Activated CD8-positive, alpha-beta T cell treated with anti-CD3 and anti-CD28 coated beads, Interleukin-2, amount 10 ng/mL, durations not matched to agents 7 days and 5 days (primary cell): ENCODE data around the gene ZNF18. TPM values are rescaled to one million over a fixed set of nuclear protein-coding genes. Genes with fewer than 3 reads are reported as not detected.
"Not testable (repeated sequence)": the region's sequence is repeated elsewhere in the genome, so short reads cannot be mapped to it uniquely, and the experiment has no call there.

ENCODE experiments used
- ATAC-seq: fragments of 150-1000 bp; cut with Tn5 transposase; one replicate; pipeline ENCODE4 v1.10.0; 2021; ENCODE audit warnings: moderate library complexity
- CTCF ChIA-PET: fragments of 350-600 bp; sonication (Branson Sonifier 250); formaldehyde crosslinking; loops from one replicate; lab custom pipeline; 2021; ENCODE audit warnings: antibody characterized with exemption; lab: Charles Lee
- POLR2A ChIA-PET: fragments of 350-600 bp; sonication (Branson Sonifier 250); formaldehyde crosslinking; loops from one replicate; lab custom pipeline; 2021; ENCODE audit warnings: antibody characterized with exemption; lab: Charles Lee
- DNase-seq: peaks from one replicate; pipeline ENCODE4 v3.0.0-alpha.2; 2020
- H3K27ac Mint-ChIP-seq: one replicate; pipeline ENCODE4 v1.8.0; 2021; ENCODE audit warnings: mild to moderate bottlenecking, mixed read lengths
- H3K27me3 Mint-ChIP-seq: one replicate; pipeline ENCODE4 v1.8.0; 2021; ENCODE audit warnings: low read depth, mixed read lengths
- H3K36me3 Mint-ChIP-seq: one replicate; pipeline ENCODE4 v1.8.0; 2021; ENCODE audit warnings: low read depth, mixed read lengths
- H3K4me1 Mint-ChIP-seq: one replicate; pipeline ENCODE4 v1.8.0; 2021; ENCODE audit warnings: low read depth, mixed read lengths
- H3K4me3 Mint-ChIP-seq: one replicate; pipeline ENCODE4 v1.8.0; 2021; ENCODE audit warnings: mild to moderate bottlenecking, mixed read lengths
- H3K9me3 Mint-ChIP-seq: one replicate; pipeline ENCODE4 v1.8.0; 2022; ENCODE audit warnings: mixed read lengths; ENCODE audit not compliant: insufficient read depth
- total RNA-seq, 2 experiments: library from RNA; stranded (reverse); gene quantifications; one replicate each; pipeline ENCODE4 v1.2.3, GENCODE V29; 2021

Gene ZNF18
- total RNA-seq, 2 experiments from 2014 or later = 11.7 to 13.7 TPM

DNA sequence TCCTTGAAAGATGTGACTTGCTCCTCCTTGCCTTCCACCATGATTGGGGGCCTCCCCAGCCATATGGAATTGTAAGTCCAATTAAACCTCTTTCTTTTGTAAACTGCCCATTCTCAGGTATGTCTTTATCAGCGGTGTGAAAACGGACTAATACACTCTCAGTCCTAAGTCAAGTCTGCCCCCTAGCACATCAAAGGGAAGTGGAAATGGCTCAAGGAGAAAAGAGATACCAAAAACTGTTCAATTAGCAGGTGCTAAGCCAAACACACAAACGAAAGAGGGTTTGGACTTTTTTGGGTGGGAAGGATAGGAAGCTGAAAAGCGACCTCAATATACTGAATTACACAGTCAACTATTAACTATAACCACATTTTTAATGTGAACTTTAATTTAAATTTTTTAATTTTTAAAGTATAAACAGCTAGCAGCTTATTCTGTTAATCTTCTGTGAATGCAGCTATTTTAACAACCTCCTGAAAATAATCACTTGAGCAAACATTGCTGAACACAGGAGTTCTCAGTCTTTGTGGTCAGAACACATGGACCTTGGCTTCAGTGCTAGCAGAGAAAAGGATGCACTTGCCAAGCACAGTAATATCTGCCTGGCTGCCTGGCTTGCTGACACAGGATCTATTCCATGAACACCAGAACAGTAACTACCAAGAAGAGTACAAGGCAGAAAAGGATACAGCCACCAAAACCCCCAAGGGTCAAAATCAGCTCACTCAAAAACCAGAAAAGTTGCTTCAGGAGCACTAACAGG lies 10.9 kb downstream of the ZNF18 start:
- Mint-ChIP-seq H3K27ac (no peak overlapping the region), H3K36me3 (peaks cover 56% of the 10 kb centered on the region), H3K27me3 (no peaks in the 10 kb centered on the region), H3K4me1 (peaks cover 2% of the 10 kb centered on the region), H3K9me3 (no peaks in the 10 kb centered on the region), H3K4me3 (no peak overlapping the region)
- POLR2A ChIA-PET = interaction anchor here (4.9 kb wide), 1 partner anchor 10 kb away, joined by 25 read pairs; the partner anchor contains the start of gene ZNF18
- ATAC-seq (no peak), DNase-seq (no peak)
- CTCF ChIA-PET = interaction anchor here (0.7 to 1.4 kb wide), 3 partner anchors 11 to 33 kb away, joined by 3 to 8 read pairs (median 3); partner anchors contain the start of gene ZNF18

- Mint-ChIP-seq H3K4me3 (no peak overlapping the region), H3K9me3 (no peaks in the 10 kb centered on the region), H3K4me1 (no peaks in the 10 kb centered on the region), H3K27me3 (no peaks in the 10 kb centered on the region), H3K36me3 (peaks cover 50% of the 10 kb centered on the region), H3K27ac (no peak overlapping the region)
- DNase-seq (no peak), ATAC-seq (no peak)
- POLR2A ChIA-PET = no interaction called here
- CTCF ChIA-PET = no interaction called here
These were observed 15.4 kb downstream of the ZNF18 start for GRCh38 chr17:11981862-11982261.

DNA sequence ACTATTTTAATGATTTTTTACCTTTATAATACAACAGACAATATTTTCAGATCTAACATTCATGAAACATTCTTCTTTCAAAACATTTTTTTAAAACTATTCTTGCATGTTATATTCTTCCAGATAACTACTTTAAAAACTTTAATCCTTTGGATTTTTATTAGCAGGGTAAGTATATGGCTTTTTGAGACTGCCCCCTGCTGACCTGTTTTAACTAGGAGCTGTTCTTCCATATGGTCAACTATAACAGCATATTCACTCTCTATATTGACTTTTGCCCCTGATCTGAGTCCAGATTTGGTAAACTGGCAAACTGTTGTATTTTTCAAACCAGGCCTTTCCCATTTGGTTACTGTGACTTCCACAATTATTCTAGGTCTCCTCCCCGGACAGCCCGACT lies 16.5 kb downstream of the ZNF18 start:
- peaks cover 56% of the 10 kb centered on the region for H3K36me3 Mint-ChIP-seq
- H3K27ac Mint-ChIP-seq = no peak overlapping the region
- H3K4me1 Mint-ChIP-seq = no peaks in the 10 kb centered on the region
- DNase-seq (no peak), ATAC-seq (no peak)
- H3K9me3 Mint-ChIP-seq = no peaks in the 10 kb centered on the region
- ChIA-PET CTCF (no interaction called here), POLR2A (no interaction called here)
- no peaks in the 10 kb centered on the region for H3K27me3 Mint-ChIP-seq
- H3K4me3 Mint-ChIP-seq = no peak overlapping the region

GRCh38 chr17:11979795-11980194 lies 17.5 kb downstream of the ZNF18 start:
- Mint-ChIP-seq H3K27me3 (no peaks in the 10 kb centered on the region), H3K9me3 (no peaks in the 10 kb centered on the region), H3K4me3 (no peak overlapping the region), H3K36me3 (peaks cover 59% of the 10 kb centered on the region), H3K27ac (no peak overlapping the region), H3K4me1 (no peaks in the 10 kb centered on the region)
- no peak for ATAC-seq
- POLR2A ChIA-PET = interaction anchor here (2.5 kb wide), 1 partner anchor 18 kb away, joined by 10 read pairs; the partner anchor contains the start of gene ZNF18
- CTCF ChIA-PET = interaction anchor here (1.2 kb wide), 1 partner anchor 9 kb away, joined by 5 read pairs; no protein-coding TSS in a partner anchor
- DNase-seq = no peak

DNA sequence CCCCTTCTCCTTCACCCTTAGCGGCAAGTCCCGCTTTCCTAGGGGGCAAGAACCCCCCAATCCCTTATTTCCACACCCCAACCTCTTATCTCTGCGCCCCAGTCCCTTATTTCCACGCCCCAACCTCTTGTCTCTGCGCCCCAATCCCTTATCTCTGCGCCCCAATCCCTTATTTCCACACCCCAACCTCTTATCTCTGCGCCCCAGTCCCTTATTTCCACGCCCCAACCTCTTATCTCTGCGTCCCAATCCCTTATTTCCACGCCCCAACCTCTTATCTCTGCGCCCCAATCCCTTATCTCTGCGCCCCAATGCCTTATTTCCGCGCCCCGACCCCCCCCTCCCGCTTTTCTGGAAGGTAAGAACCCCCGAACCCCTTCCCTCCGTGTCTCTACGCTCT lies 24.5 kb downstream of the ZNF18 start:
- H3K27ac Mint-ChIP-seq, POLR2A ChIA-PET, H3K4me1 Mint-ChIP-seq, DNase-seq, ATAC-seq, H3K27me3 Mint-ChIP-seq, H3K9me3 Mint-ChIP-seq, CTCF ChIA-PET, H3K4me3 Mint-ChIP-seq: not testable (repeated sequence)
- peaks cover 30% of the 10 kb centered on the region for H3K36me3 Mint-ChIP-seq

DNA sequence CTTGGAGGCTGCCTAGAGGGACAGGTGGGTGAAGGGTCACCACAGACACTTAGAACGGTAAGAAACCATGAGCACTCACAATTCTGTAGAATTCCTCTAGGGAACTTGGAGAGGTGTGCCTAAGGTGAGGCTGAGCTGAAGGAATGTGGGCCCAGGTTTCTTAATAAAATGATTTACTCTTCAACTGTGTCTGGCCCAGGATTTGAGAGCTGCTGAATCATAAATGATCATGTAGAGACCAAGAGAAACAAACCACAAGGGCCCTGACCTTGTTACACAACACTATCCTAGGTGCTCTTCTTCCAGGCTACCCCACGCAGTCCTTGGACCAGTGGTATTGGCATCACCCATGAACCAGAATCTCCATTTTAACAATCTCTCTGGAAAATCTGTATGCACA lies 27.7 kb downstream of the ZNF18 start:
- Mint-ChIP-seq H3K27me3 (no peaks in the 10 kb centered on the region), H3K36me3 (peaks cover 7% of the 10 kb centered on the region), H3K27ac (no peak overlapping the region), H3K4me3 (no peak overlapping the region), H3K4me1 (no peaks in the 10 kb centered on the region), H3K9me3 (peaks cover 19% of the 10 kb centered on the region)
- ATAC-seq (no peak), DNase-seq (no peak)
- CTCF ChIA-PET = no interaction called here
- POLR2A ChIA-PET = no interaction called here

DNA sequence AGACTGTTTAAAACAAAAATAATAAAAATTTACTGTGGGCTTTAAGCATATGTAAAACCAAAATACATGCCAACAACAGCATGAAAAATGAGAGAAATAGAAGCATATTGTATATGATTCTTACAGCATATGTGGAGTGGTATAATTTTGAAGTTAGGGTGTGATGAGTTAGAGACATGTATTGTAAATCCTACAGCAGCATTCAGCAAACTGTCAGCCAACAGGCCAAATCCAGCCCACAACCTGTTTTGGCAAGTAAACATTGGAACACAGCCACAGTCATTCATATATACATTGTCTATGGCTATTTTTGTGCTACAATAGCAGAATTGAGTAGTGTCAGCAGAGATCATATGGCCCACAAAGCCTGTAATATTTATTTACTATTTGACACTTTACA lies 42.3 kb downstream of the ZNF18 start:
- CTCF ChIA-PET = no interaction called here
- Mint-ChIP-seq H3K4me1 (no peaks in the 10 kb centered on the region), H3K4me3 (no peak overlapping the region), H3K9me3 (peaks cover 4% of the 10 kb centered on the region), H3K36me3 (peaks cover 5% of the 10 kb centered on the region), H3K27ac (no peak overlapping the region), H3K27me3 (no peaks in the 10 kb centered on the region)
- DNase-seq (no peak), ATAC-seq (no peak)
- POLR2A ChIA-PET = no interaction called here

- H3K4me1 Mint-ChIP-seq = no peaks in the 10 kb centered on the region
- ATAC-seq (no peak), DNase-seq (no peak)
- H3K36me3 Mint-ChIP-seq = peaks cover 5% of the 10 kb centered on the region
- no peaks in the 10 kb centered on the region for H3K27me3 Mint-ChIP-seq
- ChIA-PET POLR2A (no interaction called here), CTCF (no interaction called here)
- no peak overlapping the region for H3K27ac Mint-ChIP-seq
- H3K4me3 Mint-ChIP-seq = no peak overlapping the region
- H3K9me3 Mint-ChIP-seq = peaks cover 4% of the 10 kb centered on the region
These were observed 43.4 kb downstream of the ZNF18 start for GRCh38 chr17:11953924-11954323.

DNA sequence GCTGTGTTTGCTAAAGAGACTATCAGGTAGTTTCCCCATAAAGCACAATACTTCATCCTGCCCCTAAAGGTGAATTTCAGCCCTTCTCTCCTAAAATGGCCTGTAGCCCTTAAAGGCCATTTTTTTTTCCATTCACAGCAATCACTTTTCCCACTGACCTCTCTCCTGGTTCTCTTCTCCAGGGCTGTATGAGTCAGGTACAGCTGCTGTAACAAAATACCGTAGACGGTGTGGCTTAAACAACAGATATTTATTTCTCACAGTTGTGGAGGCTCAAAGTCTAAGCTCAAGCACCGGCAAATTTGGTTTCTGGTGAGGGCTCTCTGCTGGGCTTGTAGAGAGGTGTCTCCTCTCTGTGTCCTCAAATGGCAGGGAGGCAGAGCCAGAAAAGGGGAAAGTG lies 44.7 kb downstream of the ZNF18 start:
- ChIA-PET CTCF (no interaction called here), POLR2A (no interaction called here)
- H3K4me1 Mint-ChIP-seq = no peaks in the 10 kb centered on the region
- H3K9me3 Mint-ChIP-seq = no peaks in the 10 kb centered on the region
- DNase-seq = no peak
- no peak for ATAC-seq
- H3K36me3 Mint-ChIP-seq = peaks cover 5% of the 10 kb centered on the region
- H3K4me3 Mint-ChIP-seq = no peak overlapping the region
- no peak overlapping the region for H3K27ac Mint-ChIP-seq
- no peaks in the 10 kb centered on the region for H3K27me3 Mint-ChIP-seq

- no peak for ATAC-seq
These were observed 46.3 kb downstream of the ZNF18 start for GRCh38 chr17:11950771-11951519.

GRCh38 chr17:11949571-11949970 lies 47.7 kb downstream of the ZNF18 start:
- CTCF ChIA-PET, H3K36me3 Mint-ChIP-seq, DNase-seq: not testable (repeated sequence)

More at GRCh38 chr17:11950771-11951519, 46.3 kb downstream of the ZNF18 start:
- no peak overlapping the region for H3K4me3 Mint-ChIP-seq
- DNase-seq = no peak
- no peaks in the 10 kb centered on the region for H3K4me1 Mint-ChIP-seq
- no peaks in the 10 kb centered on the region for H3K27me3 Mint-ChIP-seq
- H3K36me3 Mint-ChIP-seq = peaks cover 5% of the 10 kb centered on the region
- H3K9me3 Mint-ChIP-seq = no peaks in the 10 kb centered on the region
- CTCF ChIA-PET = no interaction called here
- POLR2A ChIA-PET = no interaction called here
- no peak overlapping the region for H3K27ac Mint-ChIP-seq

GRCh38 chr17:11948789-11949188 lies 48.5 kb downstream of the ZNF18 start:
- H3K27me3 Mint-ChIP-seq = no peaks in the 10 kb centered on the region
- H3K4me1 Mint-ChIP-seq = no peaks in the 10 kb centered on the region
- H3K4me3 Mint-ChIP-seq = no peak overlapping the region
- POLR2A ChIA-PET = no interaction called here
- ATAC-seq = no peak
- H3K36me3 Mint-ChIP-seq = peaks cover 2% of the 10 kb centered on the region
- H3K9me3 Mint-ChIP-seq = no peaks in the 10 kb centered on the region
- no peak overlapping the region for H3K27ac Mint-ChIP-seq
- CTCF ChIA-PET = no interaction called here
- no peak for DNase-seq

More at GRCh38 chr17:11949571-11949970, 47.7 kb downstream of the ZNF18 start:
- H3K9me3 Mint-ChIP-seq, H3K27ac Mint-ChIP-seq, H3K4me1 Mint-ChIP-seq, ATAC-seq, H3K27me3 Mint-ChIP-seq, POLR2A ChIA-PET, H3K4me3 Mint-ChIP-seq: not testable (repeated sequence)
